Smooth muscle cell (in vitro differentiated cells): Measurements from ENCODE around the gene GGA3. TPM values are rescaled to one million over a fixed set of nuclear protein-coding genes. Genes with fewer than 3 reads are reported as not detected.
A peak's percentile ranks its signal among the peaks of the same experiment; 100 is the strongest.
"Not testable (repeated sequence)": the region's sequence is repeated elsewhere in the genome, so short reads cannot be mapped to it uniquely, and the experiment has no call there.

Experiments
- DNase-seq: peaks from one replicate; lab custom pipeline; 2025; ENCODE audit not compliant: unreplicated experiment; lab: John Stamatoyannopoulos, UW
- H2AFZ ChIP-seq: fragments of 200-600 bp; sonication (generic); 2 replicates; pipeline ENCODE4 v1.6.0; 2016; ENCODE audit warnings: antibody characterized with exemption, low read depth, mild to moderate bottlenecking
- H3F3A ChIP-seq: fragments of 200-600 bp; sonication (generic); 2 replicates; pipeline ENCODE4 v1.6.0; 2017; ENCODE audit warnings: antibody characterized with exemption, low read depth
- H3K27ac ChIP-seq: fragments of 200-600 bp; sonication (generic); 2 replicates; pipeline ENCODE4 v1.5.1; 2016; ENCODE audit warnings: low read depth, mild to moderate bottlenecking
- H3K27me3 ChIP-seq: fragments of 200-600 bp; sonication (generic); 2 replicates; pipeline ENCODE4 v1.6.1; 2016; ENCODE audit warnings: low read depth, mild to moderate bottlenecking
- H3K36me3 ChIP-seq: fragments of 200-600 bp; sonication (generic); 2 replicates; pipeline ENCODE4 v1.5.1; 2016; ENCODE audit warnings: low read depth
- H3K4me1 ChIP-seq: fragments of 200-600 bp; sonication (generic); 2 replicates; pipeline ENCODE4 v1.5.1; 2016; ENCODE audit warnings: low read depth
- H3K4me2 ChIP-seq: fragments of 200-600 bp; sonication (generic); 2 replicates; pipeline ENCODE4 v1.6.0; 2016; ENCODE audit warnings: mild to moderate bottlenecking
- H3K4me3 ChIP-seq: fragments of 200-600 bp; sonication (generic); 2 replicates; pipeline ENCODE4 v1.5.1; 2016; ENCODE audit warnings: mild to moderate bottlenecking
- H3K79me2 ChIP-seq: fragments of 200-600 bp; sonication (generic); 2 replicates; pipeline ENCODE4 v1.6.0; 2016; ENCODE audit warnings: low read depth, mild to moderate bottlenecking
- H3K9ac ChIP-seq: fragments of 200-600 bp; sonication (generic); 2 replicates; pipeline ENCODE4 v1.6.0; 2016; ENCODE audit warnings: low read depth
- H3K9me3 ChIP-seq: fragments of 200-600 bp; sonication (generic); replicated peaks from 2 replicates; pipeline ENCODE4 v1.5.1; 2016; ENCODE audit warnings: low read depth
- H4K20me1 ChIP-seq: fragments of 200-600 bp; sonication (generic); 2 replicates; pipeline ENCODE4 v1.6.0; 2016; ENCODE audit warnings: low read depth
- CTCF ChIP-seq: fragments of 200-600 bp; sonication (generic); IDR thresholded peaks from 2 replicates; pipeline ENCODE4 v1.5.1; 2017; ENCODE audit warnings: borderline replicate concordance, mild to moderate bottlenecking, antibody characterized with exemption; ENCODE audit not compliant: insufficient read depth, poor library complexity, severe bottlenecking
- WGBS: methylation state at CpG from one replicate; pipeline ENCODE4 v1.1.7; 2016; ENCODE audit warnings: low lambda C conversion rate; 5-methylcytosine and 5-hydroxymethylcytosine counted together
- polyA plus RNA-seq: library from polyadenylated mRNA; unstranded; fragments of >200 nt; fragmentation: Nextera tagmentation; extraction: Ambion mirVana; gene quantifications from 2 replicates; pipeline ENCODE4 v1.2.1, GENCODE V29; 2016
- total RNA-seq: library from RNA; depleted of rRNA; stranded (reverse); fragments of >200 nt; gene quantifications from 2 replicates; pipeline ENCODE4 v1.2.3, GENCODE V29; 2014

The GGA3 gene
- total and polyA plus RNA-seq, 2 experiments from 2014 or later = 20.5 to 23.9 TPM

DNA sequence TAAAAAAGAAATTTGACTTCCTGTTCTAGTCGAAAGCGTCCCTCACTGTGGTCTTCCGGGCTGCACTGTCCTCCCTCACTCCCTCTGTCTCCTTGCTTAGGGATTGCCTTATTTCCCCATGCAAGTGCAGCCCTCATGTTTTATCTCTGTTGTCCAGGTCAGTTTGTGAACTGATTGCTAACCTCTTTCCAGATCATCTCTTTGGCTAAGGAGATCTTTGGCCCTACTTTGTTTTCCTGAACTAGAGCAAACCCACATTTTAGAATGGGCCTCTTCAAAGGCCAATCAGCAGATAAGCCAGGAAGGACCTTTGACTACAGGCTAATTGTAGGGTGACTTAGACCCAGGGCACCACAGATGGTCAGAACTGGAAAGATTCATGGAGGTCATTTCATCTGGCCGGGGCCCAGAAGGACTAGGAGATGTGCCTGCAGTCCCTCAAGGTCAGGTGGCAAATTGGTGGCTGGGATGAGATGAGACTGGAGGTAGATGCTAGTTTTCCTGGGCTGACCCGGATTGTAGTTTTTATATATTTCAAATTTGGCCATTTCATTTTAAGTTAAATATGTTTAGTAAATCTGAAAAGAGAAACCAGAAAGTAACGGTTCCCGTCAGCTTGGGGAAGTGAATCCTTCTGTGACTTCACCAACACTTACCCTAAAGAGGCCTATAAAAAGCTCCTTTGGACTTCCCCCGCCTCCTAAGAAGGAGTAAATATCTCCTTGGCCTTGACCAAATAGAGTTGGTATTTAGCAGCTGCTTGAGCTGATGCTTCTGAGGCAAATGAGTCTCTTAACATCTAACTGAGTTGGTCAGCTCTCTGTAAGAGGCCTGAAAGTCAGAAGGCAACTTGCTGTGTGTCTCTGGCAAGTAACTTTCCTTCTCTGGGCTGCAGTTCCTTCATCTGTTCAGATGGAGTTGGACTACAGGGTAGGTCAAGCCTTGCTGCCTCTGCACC is 34.1 kb upstream of the GGA3 start:
- Histone ChIP-seq H3K27ac (no peak overlapping the region), H4K20me1 (no peaks in the 10 kb centered on the region), H3K4me2 (no peak overlapping the region), H3F3A (no peaks in the 10 kb centered on the region), H3K79me2 (no peaks in the 10 kb centered on the region), H3K36me3 (no peaks in the 10 kb centered on the region), H3K4me3 (no peak overlapping the region), H3K4me1 (no peaks in the 10 kb centered on the region), H3K9ac (no peak overlapping the region), H3K27me3 (no peaks in the 10 kb centered on the region), H2AFZ (no peak overlapping the region), H3K9me3 (no peaks in the 10 kb centered on the region)
- no peak for DNase-seq
- TF ChIP-seq CTCF = no peak
- WGBS = 92% methylated on average over 8 of the region's 8 CpGs

DNA sequence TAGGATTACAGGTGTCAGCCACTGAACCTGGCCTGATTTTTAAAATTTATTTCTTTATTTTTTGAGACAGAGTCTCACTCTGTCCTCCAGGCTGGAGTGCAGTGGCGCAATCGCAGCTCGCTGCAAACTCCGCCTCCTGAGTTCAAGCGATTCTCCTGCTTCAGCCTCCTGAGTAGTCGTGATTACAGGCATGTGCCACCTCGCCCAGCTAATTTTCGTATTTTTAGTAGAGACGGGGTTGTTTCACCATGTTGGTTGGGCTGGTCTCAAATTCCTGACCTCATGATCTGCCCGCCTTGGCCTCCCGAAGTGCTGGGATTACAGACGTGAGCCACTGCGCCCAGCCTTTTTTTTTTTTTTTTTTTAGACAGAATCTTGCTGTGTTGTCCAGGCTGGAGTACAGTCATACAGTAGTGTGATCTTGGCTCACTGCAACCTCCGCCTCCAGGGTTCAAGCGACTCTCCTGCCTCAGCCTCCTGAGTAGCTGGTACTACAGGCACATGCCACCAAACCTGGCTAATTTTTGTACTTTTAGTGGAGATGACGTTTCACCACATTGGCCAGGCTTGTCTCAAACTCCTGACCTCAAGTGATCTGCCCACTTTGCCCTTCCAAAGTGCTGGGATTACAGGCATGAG is 31.5 kb upstream of the GGA3 start:
- WGBS = 86% methylated on average over 16 of the region's 16 CpGs
- DNase-seq = not testable (repeated sequence)

GRCh38 chr17:75289832-75290337 is 28.5 kb upstream of the GGA3 start:
- Histone ChIP-seq H3K9me3 (no peaks in the 10 kb centered on the region), H3K4me1 (no peaks in the 10 kb centered on the region), H3K9ac (peak overlapping the region; percentile 92), H3K36me3 (no peaks in the 10 kb centered on the region), H3K79me2 (no peaks in the 10 kb centered on the region), H3F3A (no peaks in the 10 kb centered on the region), H3K27ac (peak overlapping the region; percentile 94), H3K4me2 (peak overlapping the region; percentile 92), H3K27me3 (no peaks in the 10 kb centered on the region), H4K20me1 (no peaks in the 10 kb centered on the region), H3K4me3 (peak overlapping the region; percentile 71), H2AFZ (peak overlapping the region; percentile 78)
- TF ChIP-seq CTCF = no peak
- WGBS = 10% methylated on average over 26 of the region's 26 CpGs
- DNase-seq = no peak

More for the DNA sequence above, 31.5 kb upstream of the GGA3 start:
- not testable (repeated sequence) for H3K27me3 ChIP-seq, H2AFZ ChIP-seq, H3K79me2 ChIP-seq, H3K4me3 ChIP-seq, H3K9me3 ChIP-seq, H3F3A ChIP-seq, H3K4me2 ChIP-seq, H3K9ac ChIP-seq, H4K20me1 ChIP-seq, H3K27ac ChIP-seq, H3K4me1 ChIP-seq, H3K36me3 ChIP-seq

GRCh38 chr17:75289115-75289831 is 27.9 kb upstream of the GGA3 start, which contains the start of gene SLC25A19:
SLC25A19 (minus strand) TSS chr17:75289433; CDS start chr17:75286764, 2,669 bp downstream.
- Histone ChIP-seq H2AFZ (peak within 1 kb of the TSS; percentile 78), H3K9me3 (no peaks in the 10 kb centered on the region), H3F3A (no peaks in the 10 kb centered on the region), H3K79me2 (no peaks in the 10 kb centered on the region), H3K9ac (peak within 1 kb of the TSS; percentile 92), H3K4me1 (no peaks in the 10 kb centered on the region), H3K4me2 (peak within 1 kb of the TSS; percentile 92), H3K36me3 (no peaks in the 10 kb centered on the region), H3K27ac (peak within 1 kb of the TSS; percentile 94), H3K4me3 (peak within 1 kb of the TSS; percentile 71), H3K27me3 (no peaks in the 10 kb centered on the region), H4K20me1 (no peaks in the 10 kb centered on the region)
- peak; percentile 12 for TF ChIP-seq CTCF
- WGBS = under 1% methylated on average over 54 of the region's 65 CpGs
- DNase-seq = peak; percentile 88
